Activated CD8-positive, alpha-beta memory T cell treated with anti-CD3 and anti-CD28 coated beads for 36 hours (primary cell): ENCODE measurements around the gene SOCS6. TPM values are rescaled to one million over a fixed set of nuclear protein-coding genes. Genes with fewer than 3 reads are reported as not detected.

Experiments
- CTCF ChIA-PET: fragments of 350-600 bp; sonication (Branson Sonifier 250); formaldehyde crosslinking; loops from one replicate; lab custom pipeline; 2021; ENCODE audit warnings: antibody characterized with exemption; lab: Charles Lee
- POLR2A ChIA-PET: fragments of 350-600 bp; sonication (Branson Sonifier 250); formaldehyde crosslinking; loops from one replicate; lab custom pipeline; 2021; ENCODE audit warnings: antibody characterized with exemption; lab: Charles Lee
- total RNA-seq, 2 experiments: library from RNA; stranded (reverse); gene quantifications; one replicate each; pipeline ENCODE4 v1.2.3, GENCODE V29; 2021

The SOCS6 gene
- total RNA-seq, 2 experiments from 2014 or later: 1.1 to 1.2 TPM

- CTCF ChIA-PET: no interaction called here
- POLR2A ChIA-PET: no interaction called here
These were observed 88.5 kb downstream of the SOCS6 start for GRCh38 chr18:70377317-70377799.

GRCh38 chr18:70377857-70378701, 89.2 kb downstream of the SOCS6 start:
- POLR2A ChIA-PET: no interaction called here
- CTCF ChIA-PET: no interaction called here

Other genes starting within 250 kb of the SOCS6 start
- gene RTTN, start 83.4 kb upstream of the SOCS6 start, total RNA-seq: 10 to 100 TPM; 24.8 to 25.2 TPM